Activated T-cell treated with anti-CD3 and anti-CD28 coated beads, Interleukin-2, amount 50 U/mL, for 24 hours (primary cell): ENCODE results near the gene MS4A1.

Experiments used
- DNase-seq: peaks from one replicate; pipeline ENCODE4 v3.0.0-alpha.2; 2020
- H3K27ac Mint-ChIP-seq: 2 replicates; pipeline ENCODE4 v1.8.0; 2020; ENCODE audit warnings: mild to moderate bottlenecking, mixed read lengths
- H3K27me3 Mint-ChIP-seq: 2 replicates; pipeline ENCODE4 v1.8.0; 2020; ENCODE audit warnings: mixed read lengths
- H3K36me3 Mint-ChIP-seq: 2 replicates; pipeline ENCODE4 v1.8.0; 2020; ENCODE audit warnings: low read depth, mixed read lengths
- H3K4me1 Mint-ChIP-seq: 2 replicates; pipeline ENCODE4 v1.8.0; 2020; ENCODE audit warnings: low read depth, mixed read lengths
- H3K4me3 Mint-ChIP-seq: 2 replicates; pipeline ENCODE4 v1.8.0; 2020; ENCODE audit warnings: mild to moderate bottlenecking, moderate library complexity, mixed read lengths
- H3K9me3 Mint-ChIP-seq: 2 replicates; pipeline ENCODE4 v1.8.0; 2020; ENCODE audit warnings: mixed read lengths

MS4A1 gene

DNA sequence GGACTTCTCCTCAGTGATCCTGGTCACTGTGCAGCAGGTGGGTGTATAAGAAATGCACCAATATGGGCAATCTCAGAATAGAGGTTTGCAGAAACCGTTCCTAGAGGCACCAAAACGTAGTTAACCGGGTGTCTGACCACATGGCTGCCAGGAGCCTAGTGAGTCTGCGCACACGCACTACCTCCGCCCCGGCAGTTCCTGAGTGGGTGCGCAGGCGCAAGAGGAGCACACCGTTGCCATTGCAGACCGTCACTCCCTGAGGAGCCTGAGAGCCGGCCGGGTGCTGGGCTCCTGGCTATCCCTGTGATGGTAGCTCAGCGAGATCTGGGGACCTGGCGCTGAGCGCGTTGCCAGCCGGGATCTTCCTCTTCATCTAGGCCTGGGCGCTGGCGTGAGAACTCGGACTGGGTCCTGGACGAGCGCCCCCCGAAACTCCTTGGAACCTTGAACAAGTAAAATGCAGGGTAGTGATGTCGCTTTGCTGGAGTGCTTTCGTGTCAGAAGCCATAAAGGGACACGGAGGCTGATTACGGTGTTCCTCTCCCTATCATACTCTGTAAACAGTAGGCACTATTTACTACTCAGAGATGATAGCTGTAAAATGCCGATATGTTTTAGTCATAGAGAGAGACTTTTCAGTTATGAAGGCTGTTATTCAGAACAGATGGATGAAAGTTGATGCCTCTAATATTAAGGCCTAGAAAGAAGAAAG, 59.7 kb downstream of the MS4A1 start, which contains the start of gene MS4A13:
Gene MS4A13 (plus strand): TSS at position 249 of the 712 bp plus-strand sequence. CDS start 2,692 bp downstream, outside the sequence.
- Mint-ChIP-seq H3K27ac (no peak within 1 kb of the TSS), H3K4me1 (no peaks in the 10 kb centered on the region), H3K36me3 (no peaks in the 10 kb centered on the region), H3K27me3 (peaks cover 56% of the 10 kb centered on the region), H3K9me3 (no peaks in the 10 kb centered on the region), H3K4me3 (no peak within 1 kb of the TSS)
- DNase-seq = no peak
